Mesenchymal stem cell (in vitro differentiated cells and primary cell): ENCODE measurements around the gene KIRREL2.

Experiments used
- DNase-seq: peaks from one replicate; pipeline ENCODE4 v3.0.0-alpha.2; 2013
- H2AFZ ChIP-seq: one replicate; pipeline ENCODE4 v1.6.1; 2013; ENCODE audit warnings: low read depth, mild to moderate bottlenecking, control low read depth, inconsistent platforms, low read length, moderate library complexity
- H2AK5ac ChIP-seq: 2 replicates; pipeline ENCODE4 v1.6.1; 2013; ENCODE audit warnings: low read length, moderate library complexity, mild to moderate bottlenecking, inconsistent platforms; ENCODE audit not compliant: severe bottlenecking
- H2BK120ac ChIP-seq: one replicate; pipeline ENCODE4 v1.6.1; 2013; ENCODE audit warnings: low read depth, mild to moderate bottlenecking, inconsistent platforms, low read length, moderate library complexity
- H2BK12ac ChIP-seq, 2 experiments: one replicate each; pipeline ENCODE4 v1.6.1; 2013; ENCODE audit warnings: inconsistent platforms in 2 of 2, low read length in 2 of 2, mild to moderate bottlenecking in 2 of 2, moderate library complexity in 2 of 2, control low read depth in 1 of 2
- H2BK15ac ChIP-seq: one replicate; pipeline ENCODE4 v1.6.1; 2013; ENCODE audit warnings: mild to moderate bottlenecking, low read depth, inconsistent platforms; ENCODE audit not compliant: poor library complexity, severe bottlenecking
- H2BK5ac ChIP-seq: 2 replicates; pipeline ENCODE4 v1.6.1; 2013; ENCODE audit warnings: low read depth, mild to moderate bottlenecking, low read length, control low read depth, inconsistent platforms; ENCODE audit not compliant: poor library complexity, severe bottlenecking
- H3K14ac ChIP-seq, 2 experiments: one replicate each; pipeline ENCODE4 v1.6.1; 2013; ENCODE audit warnings: inconsistent platforms in 2 of 2, low read length in 2 of 2, control low read depth in 1 of 2, mild to moderate bottlenecking in 1 of 2, moderate library complexity in 1 of 2
- H3K18ac ChIP-seq, 2 experiments: one replicate each; pipeline ENCODE4 v1.6.1; 2013; ENCODE audit warnings: inconsistent platforms in 2 of 2, low read length in 2 of 2, control low read depth in 1 of 2, low read depth in 1 of 2, mild to moderate bottlenecking in 1 of 2
- H3K23ac ChIP-seq, 2 experiments: one replicate each; pipeline ENCODE4 v1.6.1; 2013; ENCODE audit warnings: inconsistent platforms in 2 of 2, low read length in 2 of 2, mild to moderate bottlenecking in 2 of 2, moderate library complexity in 2 of 2, control low read depth in 1 of 2
- H3K27ac ChIP-seq: 2 replicates; pipeline ENCODE4 v1.5.1; 2013; ENCODE audit warnings: mild to moderate bottlenecking, moderate library complexity, low read length, control low read depth, inconsistent platforms; ENCODE audit not compliant: poor library complexity, severe bottlenecking
- H3K27me3 ChIP-seq, 2 experiments: 2 replicates each; pipeline versions ENCODE4 v1.6.1 to v1.7.0; 2013; ENCODE audit warnings: low read length in 2 of 2, mild to moderate bottlenecking in 2 of 2, moderate library complexity in 2 of 2, control low read depth in 1 of 2, inconsistent platforms in 1 of 2; ENCODE audit not compliant: control insufficient read depth in 1 of 2, insufficient read depth in 1 of 2
- H3K36me3 ChIP-seq, 2 experiments: 2 replicates each; pipeline versions ENCODE4 v1.6.1 to v1.7.0; 2013; ENCODE audit warnings: low read length in 2 of 2, control low read depth in 1 of 2, inconsistent platforms in 1 of 2, low read depth in 1 of 2, mild to moderate bottlenecking in 1 of 2; ENCODE audit not compliant: insufficient read depth in 2 of 2, control insufficient read depth in 1 of 2
- H3K4ac ChIP-seq, 2 experiments: one replicate each; pipeline ENCODE4 v1.6.1; 2013; ENCODE audit warnings: inconsistent platforms in 2 of 2, low read length in 2 of 2, mild to moderate bottlenecking in 2 of 2, moderate library complexity in 2 of 2, control low read depth in 1 of 2, low read depth in 1 of 2
- H3K4me1 ChIP-seq: 2 replicates; pipeline ENCODE4 v1.6.1; 2013; ENCODE audit warnings: low read depth, low read length, control low read depth; ENCODE audit not compliant: control insufficient read depth, insufficient read depth
- H3K4me2 ChIP-seq: 2 replicates; pipeline ENCODE4 v1.6.1; 2013; ENCODE audit warnings: low read length, mild to moderate bottlenecking, inconsistent platforms; ENCODE audit not compliant: poor library complexity, severe bottlenecking
- H3K4me3 ChIP-seq, 2 experiments: 2 replicates each; pipeline versions ENCODE4 v1.5.1 to v1.7.0; 2013; ENCODE audit warnings: low read length in 2 of 2, mild to moderate bottlenecking in 2 of 2, control low read depth in 1 of 2, low read depth in 1 of 2; ENCODE audit not compliant: insufficient read depth in 1 of 2
- H3K79me1 ChIP-seq: replicated peaks from 2 replicates; pipeline ENCODE4 v1.6.1; 2013; ENCODE audit warnings: mild to moderate bottlenecking, control low read depth, low read length, inconsistent platforms; ENCODE audit not compliant: poor library complexity, severe bottlenecking
- H3K9ac ChIP-seq: 2 replicates; pipeline ENCODE4 v1.7.0; 2013; ENCODE audit warnings: mild to moderate bottlenecking, low read length, moderate library complexity
- H3K9me3 ChIP-seq: 2 replicates; pipeline ENCODE4 v1.7.0; 2013; ENCODE audit warnings: mild to moderate bottlenecking, low read length; ENCODE audit not compliant: control insufficient read depth
- H4K8ac ChIP-seq: one replicate; pipeline ENCODE4 v1.6.1; 2013; ENCODE audit warnings: inconsistent platforms, mild to moderate bottlenecking, low read length, moderate library complexity
- H4K91ac ChIP-seq: one replicate; pipeline ENCODE4 v1.6.1; 2013; ENCODE audit warnings: mild to moderate bottlenecking, low read length, inconsistent platforms
- WGBS: methylation state at CpG from one replicate; pipeline ENCODE4 v1.1.7; 2013; ENCODE audit warnings: mixed read lengths; 5-methylcytosine and 5-hydroxymethylcytosine counted together

The KIRREL2 gene

DNA sequence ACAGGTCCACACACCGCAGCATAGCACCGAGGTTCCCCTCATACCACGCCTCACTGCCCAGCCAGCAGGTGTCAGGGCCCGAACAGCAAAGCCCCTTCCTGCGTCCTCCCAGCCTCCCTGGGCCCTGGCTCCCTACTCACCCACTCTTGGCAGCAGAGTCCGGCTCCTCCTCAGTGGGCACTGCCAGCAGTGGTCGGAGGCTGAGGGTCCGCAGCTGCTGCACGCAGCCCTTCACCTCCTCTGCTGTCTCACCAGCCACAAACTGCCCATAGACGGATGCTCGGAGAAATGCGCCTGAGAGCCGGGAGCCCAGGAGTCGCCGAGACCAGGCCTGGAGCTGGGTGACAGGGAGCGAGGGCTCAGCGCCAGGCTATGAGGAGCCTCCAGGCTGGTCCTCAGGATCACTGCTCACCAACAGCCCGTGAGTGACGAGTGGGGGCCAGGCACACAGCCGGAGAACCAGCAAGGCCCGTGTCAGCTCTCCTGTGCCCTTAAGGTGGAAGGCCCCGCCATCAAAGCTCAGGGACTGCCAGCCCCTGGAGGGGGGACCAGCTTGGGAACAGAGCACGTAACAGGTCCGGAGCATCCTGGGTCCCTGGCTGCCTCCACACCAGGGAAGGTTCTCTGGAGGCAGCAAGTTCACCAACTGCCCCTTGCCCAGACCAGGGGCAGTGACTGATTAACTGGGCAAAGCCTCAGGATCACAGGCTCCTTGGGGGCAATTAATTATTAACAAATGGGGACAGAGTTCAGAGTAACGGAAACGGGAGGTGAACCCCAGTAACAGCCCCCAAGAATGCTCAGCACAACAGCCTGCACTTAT is 44.3 kb upstream of the KIRREL2 start, which contains the start of gene PRODH2:
Gene PRODH2, minus strand, starts transcription at position 626 of the 823 bp plus-strand sequence. Its CDS starts 40 bp downstream, at position 586.
- no peak within 1 kb of the TSS for H3K9ac ChIP-seq

DNA sequence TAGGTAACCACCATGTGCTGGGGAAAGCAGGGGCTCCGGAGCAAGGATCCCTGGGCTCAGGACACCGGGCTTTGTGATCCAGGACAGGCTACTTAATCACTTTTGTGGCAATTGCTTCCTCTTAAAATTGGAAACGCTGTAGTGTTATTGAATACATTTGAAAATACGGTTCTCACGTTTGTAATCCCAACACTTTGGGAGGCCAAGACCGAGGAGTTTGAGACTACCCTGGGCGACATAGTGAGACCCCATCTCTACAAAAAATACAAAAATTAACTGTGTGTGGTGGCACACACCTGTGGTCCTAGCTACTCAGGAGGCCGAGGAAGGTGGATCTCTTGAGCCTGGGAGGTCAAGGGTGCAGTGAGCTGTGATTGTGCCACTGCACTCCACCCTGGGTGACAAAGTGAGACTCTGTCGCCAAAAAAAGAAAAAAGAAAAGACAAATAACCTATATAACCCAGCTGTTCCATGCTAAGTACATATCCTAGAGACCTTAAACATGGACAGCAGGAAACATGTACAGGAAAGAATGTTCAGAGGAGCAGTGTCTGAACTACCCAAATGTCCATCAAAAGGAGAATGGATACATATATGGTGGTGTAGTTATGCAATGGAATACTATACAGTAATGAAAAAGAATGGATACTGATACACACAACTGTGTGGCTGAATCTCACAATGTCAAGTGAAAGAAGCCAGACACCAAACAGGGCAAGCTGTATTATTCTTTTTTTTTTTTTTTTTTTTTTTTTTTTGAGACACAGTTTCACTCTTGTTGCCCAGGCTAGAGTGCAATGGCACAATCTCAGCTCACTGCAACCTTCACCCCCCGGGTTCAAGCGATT is 43.4 kb upstream of the KIRREL2 start:
- no peak for DNase-seq

More for the DNA sequence above, 44.3 kb upstream of the KIRREL2 start, which contains the start of gene PRODH2:
- Histone ChIP-seq H3K79me1 (no peaks in the 10 kb centered on the region), H3K18ac (no peak within 1 kb of the TSS), H3K9me3 (no peaks in the 10 kb centered on the region), H3K4me3 (no peak within 1 kb of the TSS), H3K4me2 (no peak within 1 kb of the TSS), H3K27ac (no peak within 1 kb of the TSS), H2AFZ (no peak within 1 kb of the TSS), H3K4me1 (peaks cover 12% of the 10 kb centered on the region), H4K91ac (no peak within 1 kb of the TSS), H2AK5ac (no peak within 1 kb of the TSS), H2BK15ac (no peak within 1 kb of the TSS), H3K23ac (no peak within 1 kb of the TSS), H3K4ac (no peak within 1 kb of the TSS), H2BK120ac (no peak within 1 kb of the TSS), H2BK12ac (no peak within 1 kb of the TSS), H4K8ac (no peak within 1 kb of the TSS), H3K27me3 (peaks cover 12 to 53% of the 10 kb centered on the region in 2 experiments), H2BK5ac (no peak within 1 kb of the TSS), H3K14ac (no peak within 1 kb of the TSS), H3K36me3 (no peaks in the 10 kb centered on the region)
- no peak for DNase-seq
- 75% methylated on average over 25 of the region's 26 CpGs for WGBS

DNA sequence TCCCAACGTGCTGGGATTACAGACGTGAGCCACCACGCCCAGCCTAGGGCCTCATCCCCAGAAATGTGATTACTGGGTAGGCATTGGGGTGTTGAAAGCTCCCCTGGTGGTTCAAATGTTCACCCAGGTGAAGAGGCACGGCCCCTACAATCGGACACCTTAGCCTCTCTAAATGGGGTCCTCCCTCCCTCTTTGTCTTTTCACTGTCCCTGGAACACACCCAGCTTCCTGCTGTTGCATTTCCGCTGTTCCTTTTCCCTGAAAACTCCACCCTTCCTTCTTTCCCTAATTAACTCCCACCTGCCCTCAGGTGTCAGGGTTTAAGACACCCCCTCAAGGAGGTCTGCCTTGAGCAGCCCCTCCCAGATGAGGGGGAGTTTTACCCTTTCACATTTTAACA is 40.4 kb upstream of the KIRREL2 start:
- Histone ChIP-seq H2AK5ac (no peak overlapping the region), H3K4me2 (no peak overlapping the region), H4K91ac (no peak overlapping the region), H3K27ac (no peak overlapping the region), H3K9ac (no peak overlapping the region), H2AFZ (no peak overlapping the region), H3K4me1 (peaks cover 12% of the 10 kb centered on the region), H2BK15ac (no peak overlapping the region), H3K4me3 (no peak overlapping the region), H3K23ac (no peak overlapping the region), H3K27me3 (peaks cover 11 to 43% of the 10 kb centered on the region in 2 experiments), H3K14ac (no peak overlapping the region), H2BK120ac (no peak overlapping the region), H3K79me1 (no peaks in the 10 kb centered on the region), H4K8ac (no peak overlapping the region), H2BK5ac (no peak overlapping the region), H3K4ac (no peak overlapping the region), H2BK12ac (no peak overlapping the region), H3K9me3 (no peaks in the 10 kb centered on the region), H3K36me3 (no peaks in the 10 kb centered on the region), H3K18ac (no peak overlapping the region)
- DNase-seq: no peak
- 38% methylated on average over 6 of the region's 6 CpGs for WGBS

More for the DNA sequence above, 43.4 kb upstream of the KIRREL2 start:
- Histone ChIP-seq H2BK5ac (no peak overlapping the region), H2BK120ac (no peak overlapping the region), H3K4me2 (no peak overlapping the region), H3K4me1 (peaks cover 12% of the 10 kb centered on the region), H3K18ac (no peak overlapping the region), H3K23ac (no peak overlapping the region), H2BK12ac (no peak overlapping the region), H3K9me3 (no peaks in the 10 kb centered on the region), H3K27me3 (peaks cover 6 to 47% of the 10 kb centered on the region in 2 experiments), H4K91ac (no peak overlapping the region), H3K4ac (no peak overlapping the region), H3K79me1 (no peaks in the 10 kb centered on the region), H3K14ac (no peak overlapping the region), H2AK5ac (no peak overlapping the region), H2AFZ (no peak overlapping the region), H3K27ac (no peak overlapping the region), H3K9ac (no peak overlapping the region), H3K36me3 (no peaks in the 10 kb centered on the region), H3K4me3 (no peak overlapping the region), H2BK15ac (no peak overlapping the region), H4K8ac (no peak overlapping the region)
- 83% methylated on average over 10 of the region's 11 CpGs for WGBS

DNA sequence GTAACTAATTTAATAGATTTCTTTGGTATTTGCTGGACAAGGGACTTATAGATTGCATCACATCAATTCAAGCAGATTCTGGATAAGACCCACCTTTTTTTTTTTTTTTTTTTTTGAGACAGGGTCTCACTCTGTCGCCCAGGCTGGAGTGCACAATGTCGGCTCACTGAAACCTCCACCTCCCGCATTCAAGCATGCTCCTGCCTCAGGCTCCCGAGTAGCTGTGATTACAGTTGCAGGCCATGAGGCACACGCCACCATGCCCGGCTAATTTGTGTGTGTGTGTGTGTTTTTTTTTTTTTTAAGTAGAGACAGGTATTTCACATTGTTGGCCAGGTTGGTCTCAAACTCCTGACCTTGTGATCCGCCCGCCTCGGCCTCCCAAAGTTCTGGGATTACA is 39.9 kb upstream of the KIRREL2 start:
- H3K4ac ChIP-seq: no peak overlapping the region
- no peak overlapping the region for H4K91ac ChIP-seq
- H3K9ac ChIP-seq: no peak overlapping the region
- H3K4me1 ChIP-seq: peaks cover 10% of the 10 kb centered on the region
- no peak overlapping the region for H3K4me3 ChIP-seq
- H4K8ac ChIP-seq: no peak overlapping the region
- H3K79me1 ChIP-seq: no peaks in the 10 kb centered on the region
- H3K14ac ChIP-seq: no peak overlapping the region
- no peak overlapping the region for H3K4me2 ChIP-seq
- H2BK15ac ChIP-seq: no peak overlapping the region
- no peak overlapping the region for H2BK5ac ChIP-seq
- no peak overlapping the region for H2AK5ac ChIP-seq
- H2AFZ ChIP-seq: no peak overlapping the region
- H3K36me3 ChIP-seq: no peaks in the 10 kb centered on the region
- H3K27me3 ChIP-seq: peaks cover 11 to 38% of the 10 kb centered on the region in 2 experiments
- DNase-seq: no peak
- no peak overlapping the region for H3K23ac ChIP-seq
- no peaks in the 10 kb centered on the region for H3K9me3 ChIP-seq
- H2BK12ac ChIP-seq: no peak overlapping the region
- WGBS: 80% methylated on average over 9 of the region's 9 CpGs
- H3K27ac ChIP-seq: no peak overlapping the region
- H2BK120ac ChIP-seq: no peak overlapping the region
- no peak overlapping the region for H3K18ac ChIP-seq
